Stimulated activated CD8-positive, alpha-beta memory T cell treated with anti-CD3 and anti-CD28 coated beads, Interleukin-7, amount 100 ng/mL, for 24 hours (primary cell): ENCODE data around the gene PPP1R12B.
"Not testable (repeated sequence)": the region's sequence is repeated elsewhere in the genome, so short reads cannot be mapped to it uniquely, and the experiment has no call there.

Experiments used
- DNase-seq: peaks from one replicate; pipeline ENCODE4 v3.0.0-alpha.2; 2020; ENCODE audit warnings: low read depth

The PPP1R12B gene

GRCh38 chr1:202531812-202532616 is 183.5 kb downstream of the PPP1R12B start:
- DNase-seq = not testable (repeated sequence)

DNA sequence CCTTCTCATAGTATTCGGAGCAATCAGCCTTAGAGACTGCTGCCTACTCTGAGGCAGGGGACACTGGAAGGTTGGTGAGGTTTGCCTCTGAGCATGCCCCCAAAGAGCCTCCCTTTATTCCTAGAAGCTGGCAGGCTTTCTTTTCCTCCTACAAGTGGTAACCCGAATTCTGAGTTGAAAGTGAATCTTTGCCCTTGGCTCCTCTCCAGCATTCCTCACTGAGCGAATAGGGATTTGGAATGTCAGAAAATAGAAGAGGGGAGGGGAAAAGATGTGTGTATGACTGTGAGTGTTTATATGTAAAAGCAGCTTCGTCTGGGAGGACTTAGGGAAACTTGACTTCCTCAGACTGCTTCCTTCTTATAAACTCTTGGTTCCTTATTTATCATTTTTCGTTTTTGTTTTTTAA is 190.7 kb downstream of the PPP1R12B start:
- DNase-seq = not testable (repeated sequence)

GRCh38 chr1:202539583-202539982 is 191.1 kb downstream of the PPP1R12B start:
- not testable (repeated sequence) for DNase-seq

- no peak for DNase-seq
Measured at GRCh38 chr1:202540014-202540413, 191.5 kb downstream of the PPP1R12B start.

DNA sequence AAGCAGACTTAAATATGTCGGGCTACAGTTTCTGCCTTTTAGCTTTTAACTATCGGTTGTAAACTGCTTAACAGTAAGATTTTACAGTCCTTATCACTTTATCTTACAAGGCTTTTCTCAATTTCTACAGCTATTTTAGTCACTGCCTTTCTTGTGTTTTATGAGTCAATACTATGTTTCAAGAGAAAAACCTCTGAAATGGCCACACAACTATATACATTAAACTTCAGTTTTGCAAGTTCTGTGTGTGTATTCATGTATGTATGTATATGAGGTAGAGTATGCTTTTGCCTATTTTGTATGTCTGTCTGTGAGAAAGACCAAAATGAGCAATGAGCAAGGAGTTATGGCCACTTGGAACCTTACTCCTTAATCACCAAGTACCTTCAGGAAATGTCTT is 191.9 kb downstream of the PPP1R12B start:
- DNase-seq = no peak

DNA sequence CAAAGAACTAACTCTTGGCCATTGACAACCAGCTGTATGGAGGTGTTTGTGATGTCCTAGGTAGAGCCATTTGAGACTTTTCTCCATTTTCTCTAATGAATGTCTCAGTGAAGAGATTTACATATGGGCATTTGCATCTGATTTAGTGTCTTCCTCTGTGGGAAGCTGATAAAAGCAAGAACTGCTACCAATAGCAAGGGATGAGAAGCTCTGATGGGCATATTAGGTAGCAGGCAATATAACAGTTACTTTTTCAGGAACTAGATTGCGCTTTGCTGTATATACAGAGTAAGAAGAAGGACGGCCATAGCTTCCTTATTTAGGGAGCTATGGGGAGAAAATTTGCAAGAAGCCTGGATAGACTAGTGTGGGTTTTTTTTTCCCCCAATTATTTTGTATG is 192.4 kb downstream of the PPP1R12B start:
- DNase-seq = not testable (repeated sequence)

DNA sequence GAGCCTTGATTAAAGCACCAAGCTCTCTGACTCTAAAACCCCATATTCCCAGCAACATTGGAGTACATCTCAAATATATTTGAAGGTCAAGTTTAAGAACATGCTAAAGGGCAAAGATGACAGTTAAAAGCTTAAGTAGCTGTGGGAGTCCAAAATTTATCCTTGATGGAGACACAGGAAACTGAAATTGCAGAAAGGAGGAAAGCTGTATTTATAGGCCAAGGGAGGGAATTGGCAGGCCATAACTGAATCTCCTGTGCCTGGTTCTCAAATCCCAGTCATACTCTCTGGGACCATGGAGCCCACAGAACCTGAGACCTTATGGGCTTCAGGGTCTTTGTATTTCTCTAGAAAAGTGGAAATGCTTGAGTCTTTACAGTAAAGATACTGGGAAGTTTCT is 193.9 kb downstream of the PPP1R12B start:
- not testable (repeated sequence) for DNase-seq

DNA sequence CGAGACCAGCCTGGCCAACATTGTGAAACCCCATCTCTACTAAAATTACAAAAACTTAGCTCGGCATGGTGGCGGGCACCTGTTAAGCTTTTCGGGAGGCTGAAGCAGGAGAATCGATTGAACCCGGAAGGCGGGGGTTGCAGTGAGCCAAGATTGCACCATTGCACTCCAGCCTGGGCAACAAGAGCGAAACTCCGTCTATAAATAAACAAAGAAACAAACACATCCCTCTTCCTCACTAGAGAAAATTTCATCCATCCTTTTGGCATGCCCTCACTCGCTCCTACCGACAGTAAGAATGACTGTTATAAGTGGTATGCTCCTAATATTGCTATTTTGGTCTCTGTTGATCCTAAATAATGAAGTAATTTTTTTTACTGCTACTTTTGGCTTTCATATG is 195.0 kb downstream of the PPP1R12B start:
- DNase-seq = not testable (repeated sequence)

- DNase-seq = not testable (repeated sequence)
Measured at GRCh38 chr1:202544766-202545449, 196.4 kb downstream of the PPP1R12B start.

GRCh38 chr1:202545647-202546303 is 197.3 kb downstream of the PPP1R12B start:
- not testable (repeated sequence) for DNase-seq

GRCh38 chr1:202546377-202546776 is 197.9 kb downstream of the PPP1R12B start:
- not testable (repeated sequence) for DNase-seq

GRCh38 chr1:202546796-202547195 is 198.3 kb downstream of the PPP1R12B start:
- not testable (repeated sequence) for DNase-seq

DNA sequence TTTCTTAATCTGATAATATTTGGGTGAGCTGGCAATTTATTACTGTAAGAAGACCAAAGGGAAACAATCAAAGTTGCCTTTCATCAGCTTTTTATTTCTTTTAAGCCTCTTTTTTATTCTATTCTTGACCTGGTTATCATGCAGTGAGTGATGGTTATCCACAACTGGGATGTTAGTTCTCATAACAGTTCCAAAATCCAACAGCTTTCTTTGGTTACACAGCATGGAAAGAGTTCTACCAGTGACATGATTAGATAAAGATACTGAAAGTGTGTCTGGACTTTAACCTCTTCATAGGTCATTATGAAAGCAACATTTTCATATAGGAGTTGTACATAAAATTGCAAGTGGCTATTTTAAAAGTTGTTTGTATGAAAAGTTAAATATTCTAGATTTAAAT is 198.7 kb downstream of the PPP1R12B start:
- no peak for DNase-seq

GRCh38 chr1:202550088-202550487 is 201.6 kb downstream of the PPP1R12B start:
- not testable (repeated sequence) for DNase-seq

GRCh38 chr1:202551683-202552082 is 203.2 kb downstream of the PPP1R12B start:
- DNase-seq = no peak

DNA sequence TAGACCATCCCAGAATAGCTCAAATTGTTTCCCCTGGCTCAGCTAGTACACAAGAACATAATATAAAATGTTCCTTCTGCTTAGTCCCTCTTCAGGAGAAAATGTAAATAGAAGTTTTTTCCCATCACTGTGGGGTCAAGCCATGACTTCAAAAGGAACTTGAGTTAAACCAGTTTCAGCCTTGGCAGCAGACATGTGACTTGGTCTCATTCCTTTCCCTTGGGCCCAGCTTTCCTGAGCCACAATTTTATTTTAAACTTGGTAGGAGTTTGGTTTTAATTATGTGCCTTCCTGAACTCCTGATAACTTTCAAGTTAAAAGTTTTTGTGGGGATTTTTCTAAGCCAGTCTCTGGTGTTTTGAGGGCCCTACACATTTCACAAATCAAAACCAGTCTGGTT is 204.1 kb downstream of the PPP1R12B start:
- DNase-seq = not testable (repeated sequence)

DNA sequence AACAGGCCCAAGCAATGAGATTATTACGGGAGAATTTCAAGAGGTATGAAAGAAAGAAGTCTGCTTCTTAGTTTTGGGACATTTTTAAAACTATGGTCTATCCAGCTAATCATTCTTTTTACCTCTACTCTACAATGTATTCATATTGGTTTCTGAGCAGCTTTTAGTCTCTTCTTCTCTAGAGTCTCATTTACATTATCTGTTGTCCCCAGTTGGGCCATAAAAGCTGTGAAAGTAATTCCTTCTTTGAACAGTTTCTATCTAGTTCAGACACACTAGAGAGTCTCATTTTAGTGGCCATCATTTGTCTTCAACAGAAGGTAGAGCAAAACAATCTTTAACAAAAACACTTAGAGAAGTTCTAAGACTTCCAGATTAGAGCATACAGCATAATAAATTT is 204.6 kb downstream of the PPP1R12B start:
- DNase-seq = not testable (repeated sequence)

DNA sequence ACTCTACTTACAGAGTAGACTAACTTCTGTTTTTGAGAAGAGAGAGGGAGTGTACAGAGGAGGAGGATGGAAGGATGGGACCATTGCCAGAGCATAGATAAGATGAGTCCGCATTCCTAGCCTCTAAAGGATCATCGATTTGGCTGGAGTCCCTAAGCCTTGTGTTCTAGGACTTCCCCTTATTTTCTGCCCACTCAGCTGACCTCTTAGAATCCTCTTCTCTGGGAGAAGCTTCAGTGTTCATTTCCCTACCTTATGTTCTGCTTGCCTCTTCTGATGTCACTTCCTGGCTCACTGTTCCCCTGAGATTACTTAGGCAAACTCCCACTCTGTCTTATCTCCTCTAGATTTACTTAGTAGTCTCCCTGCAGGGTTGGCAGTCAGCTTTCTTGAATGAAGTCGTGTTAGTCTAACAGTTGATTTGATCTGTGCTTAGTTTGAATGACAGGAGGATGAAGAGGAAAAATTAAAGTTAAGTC is 205.1 kb downstream of the PPP1R12B start:
- DNase-seq = no peak

DNA sequence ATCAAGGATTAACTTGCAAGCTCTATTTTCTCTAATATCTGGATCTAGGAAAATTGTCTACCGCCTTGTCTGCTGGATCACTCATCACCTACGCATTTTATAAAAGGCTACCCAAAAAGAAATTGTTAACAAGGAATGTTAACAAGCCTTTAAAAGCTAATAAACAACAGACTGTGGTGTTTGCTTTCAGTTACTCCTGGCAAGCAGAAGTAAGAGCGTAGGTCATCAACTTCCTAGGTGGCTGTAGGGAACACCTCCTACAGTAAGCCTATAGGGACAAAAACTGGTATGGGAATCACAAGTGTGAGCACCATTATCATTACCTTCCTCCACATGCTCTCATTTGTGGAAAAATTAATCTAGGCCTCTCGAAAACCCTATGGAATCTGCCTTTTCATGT is 206.1 kb downstream of the PPP1R12B start:
- not testable (repeated sequence) for DNase-seq

DNA sequence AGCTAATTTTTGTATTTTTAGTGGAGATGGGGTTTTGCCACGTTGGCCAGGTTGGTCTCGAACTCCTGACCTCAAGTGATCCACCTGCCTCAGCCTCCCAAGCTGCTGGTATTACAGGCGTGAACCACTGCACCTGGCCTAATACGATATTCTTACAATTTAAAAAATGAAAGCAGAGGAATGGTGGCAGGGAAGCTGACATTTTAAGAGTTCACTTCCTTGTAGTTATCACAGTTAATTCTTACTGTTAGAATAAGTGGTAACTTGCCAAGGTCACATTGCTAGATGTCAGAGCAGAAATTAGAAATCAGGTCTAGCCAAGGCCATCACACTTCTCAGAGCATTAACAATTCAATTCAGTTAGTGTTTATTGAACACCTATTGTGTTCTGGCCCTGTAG is 207.5 kb downstream of the PPP1R12B start:
- not testable (repeated sequence) for DNase-seq

DNA sequence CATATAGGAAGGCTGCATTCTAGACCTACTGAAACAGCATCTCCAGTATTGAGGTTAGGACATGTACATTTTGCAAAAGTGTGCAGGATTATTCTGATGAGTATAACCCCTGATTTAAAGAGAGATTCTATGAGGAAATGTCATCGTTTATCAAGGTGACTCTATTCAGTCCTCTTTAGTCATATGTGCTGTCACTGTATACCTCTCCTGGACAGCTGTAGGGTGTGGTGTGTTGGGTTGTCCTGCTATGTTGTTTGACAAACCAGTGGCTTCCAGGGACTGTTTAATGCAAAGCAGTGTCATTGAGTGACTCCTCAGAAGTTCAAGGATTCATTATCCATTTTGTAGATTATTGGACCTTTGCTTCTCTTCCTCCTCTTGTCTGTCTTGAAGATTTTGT is 209.2 kb downstream of the PPP1R12B start:
- DNase-seq = not testable (repeated sequence)

DNA sequence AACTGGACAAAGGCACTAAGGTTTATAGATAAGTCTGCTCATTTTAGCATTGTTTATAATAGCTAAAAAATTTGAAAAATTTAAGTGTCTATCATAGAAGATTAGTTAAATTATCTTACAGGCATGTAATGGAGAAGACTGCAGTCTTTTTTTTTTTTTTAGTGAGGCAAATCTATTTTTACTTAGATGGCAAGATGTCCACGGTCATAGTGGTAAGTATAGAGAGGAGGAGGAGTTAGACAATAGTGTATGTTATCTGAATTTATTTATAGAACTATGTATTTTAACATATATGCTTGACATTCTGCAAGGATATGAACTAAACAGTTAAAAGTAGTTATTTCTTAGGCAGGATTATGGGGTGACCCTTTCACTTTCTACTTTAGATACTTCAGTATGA is 212.7 kb downstream of the PPP1R12B start:
- no peak for DNase-seq
